Activated B cell treated with CpG ODN at 0.5 μM for 24 hours (primary cell): ENCODE results near the gene NR6A1. TPM values are rescaled to one million over a fixed set of nuclear protein-coding genes. Genes with fewer than 3 reads are reported as not detected.

Experiments used
- ATAC-seq: fragments of 200-7000 bp; cut with Tn5 transposase; one replicate; pipeline ENCODE4 v1.10.0; 2021; ENCODE audit warnings: low read depth, mild to moderate bottlenecking, moderate library complexity
- CTCF ChIA-PET: fragments of 350-600 bp; sonication (Branson Sonifier 250); formaldehyde crosslinking; loops from one replicate; lab custom pipeline; 2021; ENCODE audit warnings: antibody characterized with exemption; lab: Charles Lee
- POLR2A ChIA-PET: fragments of 350-600 bp; sonication (Branson Sonifier 250); formaldehyde crosslinking; loops from one replicate; lab custom pipeline; 2021; ENCODE audit warnings: antibody characterized with exemption; lab: Charles Lee
- DNase-seq: peaks from one replicate; pipeline ENCODE4 v3.0.0; 2022
- H3K27ac Mint-ChIP-seq: one replicate; pipeline ENCODE4 v1.8.0; 2020; ENCODE audit warnings: mixed read lengths
- H3K27me3 Mint-ChIP-seq: one replicate; pipeline ENCODE4 v1.8.0; 2021; ENCODE audit warnings: mixed read lengths
- H3K36me3 Mint-ChIP-seq: one replicate; pipeline ENCODE4 v1.8.0; 2021; ENCODE audit warnings: low read depth, mixed read lengths
- H3K4me1 Mint-ChIP-seq: one replicate; pipeline ENCODE4 v1.8.0; 2021; ENCODE audit warnings: mixed read lengths
- H3K4me3 Mint-ChIP-seq: one replicate; pipeline ENCODE4 v1.8.0; 2020; ENCODE audit warnings: mild to moderate bottlenecking, mixed read lengths
- H3K9me3 Mint-ChIP-seq: one replicate; pipeline ENCODE4 v1.8.0; 2020; ENCODE audit warnings: mixed read lengths
- intact Hi-C: fragments of 100-400 bp; cut with micrococcal nuclease; formaldehyde crosslinking; loops from one replicate; pipeline ENCODE4 v1.15.1; 2024
- total RNA-seq: library from RNA; stranded (reverse); gene quantifications from 2 replicates; pipeline ENCODE4 v1.2.3, GENCODE V29; 2022
- TF ChIP-seq, protein P1 (sequence below): fragments of 200-600 bp; IDR thresholded peaks from one replicate; pipeline ENCODE4 v1.8.0; 2022; ENCODE audit warnings: antibody characterized with exemption, mild to moderate bottlenecking

Gene NR6A1
- total RNA-seq, 1 donor from 2014 or later, result 3.1 TPM

DNA sequence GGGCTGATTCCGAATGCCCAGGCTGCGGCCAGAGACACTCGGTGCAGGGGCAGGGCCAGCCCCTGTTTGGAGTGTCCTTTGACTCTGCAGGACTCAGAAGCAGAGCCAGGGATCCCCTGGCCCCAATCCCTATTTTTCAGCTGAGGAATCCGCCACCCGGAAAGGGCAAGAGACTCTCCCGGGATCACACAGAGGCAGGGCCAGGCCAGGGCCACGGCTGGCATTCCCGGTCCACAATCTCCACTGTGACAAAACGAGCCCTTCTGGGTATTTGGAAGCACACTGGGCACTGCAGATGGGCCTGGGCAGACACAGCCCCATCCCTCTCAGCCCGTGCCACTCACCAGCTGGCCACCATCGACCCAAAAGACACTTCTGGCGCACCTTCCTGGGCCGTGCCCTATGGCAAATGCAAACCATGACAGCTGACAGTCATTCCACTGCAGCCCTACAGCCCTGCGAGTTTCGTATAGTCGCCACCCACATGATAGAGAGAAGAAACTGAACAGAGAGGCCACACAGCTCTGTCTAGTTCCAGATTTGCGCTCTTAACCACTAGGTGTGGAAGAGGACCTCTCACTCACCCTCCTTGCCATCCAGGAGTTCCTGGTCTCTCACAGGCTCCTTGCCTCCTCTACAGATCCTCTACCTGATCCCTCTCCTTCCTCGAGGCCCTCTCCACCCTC, 277.2 kb downstream of the NR6A1 start:
- peaks cover 9% of the 10 kb centered on the region for H3K27me3 Mint-ChIP-seq
- ChIA-PET POLR2A (no interaction called here), CTCF (no interaction called here)
- no peaks in the 10 kb centered on the region for H3K9me3 Mint-ChIP-seq
- peaks cover 7% of the 10 kb centered on the region for H3K4me1 Mint-ChIP-seq
- H3K27ac Mint-ChIP-seq, result no peak overlapping the region
- H3K4me3 Mint-ChIP-seq, result no peak overlapping the region
- no peaks in the 10 kb centered on the region for H3K36me3 Mint-ChIP-seq
- TF ChIP-seq, protein P1, sequence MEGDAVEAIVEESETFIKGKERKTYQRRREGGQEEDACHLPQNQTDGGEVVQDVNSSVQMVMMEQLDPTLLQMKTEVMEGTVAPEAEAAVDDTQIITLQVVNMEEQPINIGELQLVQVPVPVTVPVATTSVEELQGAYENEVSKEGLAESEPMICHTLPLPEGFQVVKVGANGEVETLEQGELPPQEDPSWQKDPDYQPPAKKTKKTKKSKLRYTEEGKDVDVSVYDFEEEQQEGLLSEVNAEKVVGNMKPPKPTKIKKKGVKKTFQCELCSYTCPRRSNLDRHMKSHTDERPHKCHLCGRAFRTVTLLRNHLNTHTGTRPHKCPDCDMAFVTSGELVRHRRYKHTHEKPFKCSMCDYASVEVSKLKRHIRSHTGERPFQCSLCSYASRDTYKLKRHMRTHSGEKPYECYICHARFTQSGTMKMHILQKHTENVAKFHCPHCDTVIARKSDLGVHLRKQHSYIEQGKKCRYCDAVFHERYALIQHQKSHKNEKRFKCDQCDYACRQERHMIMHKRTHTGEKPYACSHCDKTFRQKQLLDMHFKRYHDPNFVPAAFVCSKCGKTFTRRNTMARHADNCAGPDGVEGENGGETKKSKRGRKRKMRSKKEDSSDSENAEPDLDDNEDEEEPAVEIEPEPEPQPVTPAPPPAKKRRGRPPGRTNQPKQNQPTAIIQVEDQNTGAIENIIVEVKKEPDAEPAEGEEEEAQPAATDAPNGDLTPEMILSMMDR, result no peak
- ATAC-seq (no peak), DNase-seq (no peak)
- intact Hi-C loops, result no loop called here

DNA sequence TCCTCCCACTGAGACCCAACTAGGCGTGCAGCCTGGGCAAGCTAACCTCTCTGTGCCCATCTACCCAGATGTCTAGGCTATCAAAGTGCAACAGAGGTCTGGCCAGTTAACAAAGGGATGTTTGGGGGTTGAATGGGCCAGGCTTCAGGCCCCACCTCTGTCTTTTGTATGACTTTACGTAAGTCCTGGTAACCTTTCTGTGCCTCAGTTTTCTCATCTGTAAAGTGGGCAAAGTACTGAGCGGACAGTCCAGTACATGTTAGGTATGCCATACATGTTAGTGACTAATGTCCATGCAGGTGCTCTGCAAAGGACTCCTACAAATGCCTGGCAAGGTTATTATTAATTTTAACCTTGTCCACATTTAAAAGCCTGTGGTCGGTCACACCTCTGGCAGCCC, 277.9 kb downstream of the NR6A1 start:
- TF ChIP-seq, protein P1, result no peak
- no peak overlapping the region for H3K4me3 Mint-ChIP-seq
- intact Hi-C loops, result no loop called here

DNA sequence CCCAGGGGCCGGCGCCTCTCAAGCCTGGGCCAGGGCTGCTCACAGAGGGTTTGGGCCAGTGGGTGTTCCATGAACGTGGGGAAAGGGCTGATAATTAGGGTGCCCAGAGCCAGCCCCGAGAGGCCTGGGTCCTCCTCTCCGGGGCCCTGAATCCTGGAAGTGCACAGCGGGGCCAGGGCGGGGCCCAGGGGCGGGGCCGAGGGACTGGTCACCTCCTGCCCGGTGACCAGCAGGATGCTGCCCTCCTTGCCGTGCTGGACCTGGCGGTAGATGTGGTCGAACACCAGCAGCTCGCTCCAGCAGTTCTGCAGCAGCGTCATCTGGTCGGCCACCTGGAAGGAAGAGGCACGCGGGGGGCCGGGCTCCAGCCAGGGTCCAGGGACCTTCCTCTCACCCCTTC, 278.3 kb downstream of the NR6A1 start:
- ChIA-PET POLR2A (no interaction called here), CTCF (no interaction called here)
- no peak overlapping the region for H3K27ac Mint-ChIP-seq
- H3K36me3 Mint-ChIP-seq, result no peaks in the 10 kb centered on the region
- H3K4me3 Mint-ChIP-seq, result no peak overlapping the region
- ATAC-seq, result no peak
- peaks cover 14% of the 10 kb centered on the region for H3K27me3 Mint-ChIP-seq
- peaks cover 7% of the 10 kb centered on the region for H3K4me1 Mint-ChIP-seq
- intact Hi-C loops, result no loop called here
- DNase-seq, result no peak
- no peaks in the 10 kb centered on the region for H3K9me3 Mint-ChIP-seq
- TF ChIP-seq, protein P1, result no peak

More for the DNA sequence above, 277.9 kb downstream of the NR6A1 start:
- Mint-ChIP-seq H3K9me3 (no peaks in the 10 kb centered on the region), H3K36me3 (no peaks in the 10 kb centered on the region), H3K4me1 (peaks cover 7% of the 10 kb centered on the region), H3K27ac (no peak overlapping the region), H3K27me3 (peaks cover 13% of the 10 kb centered on the region)
- ATAC-seq (no peak), DNase-seq (no peak)
- ChIA-PET CTCF (no interaction called here), POLR2A (no interaction called here)

DNA sequence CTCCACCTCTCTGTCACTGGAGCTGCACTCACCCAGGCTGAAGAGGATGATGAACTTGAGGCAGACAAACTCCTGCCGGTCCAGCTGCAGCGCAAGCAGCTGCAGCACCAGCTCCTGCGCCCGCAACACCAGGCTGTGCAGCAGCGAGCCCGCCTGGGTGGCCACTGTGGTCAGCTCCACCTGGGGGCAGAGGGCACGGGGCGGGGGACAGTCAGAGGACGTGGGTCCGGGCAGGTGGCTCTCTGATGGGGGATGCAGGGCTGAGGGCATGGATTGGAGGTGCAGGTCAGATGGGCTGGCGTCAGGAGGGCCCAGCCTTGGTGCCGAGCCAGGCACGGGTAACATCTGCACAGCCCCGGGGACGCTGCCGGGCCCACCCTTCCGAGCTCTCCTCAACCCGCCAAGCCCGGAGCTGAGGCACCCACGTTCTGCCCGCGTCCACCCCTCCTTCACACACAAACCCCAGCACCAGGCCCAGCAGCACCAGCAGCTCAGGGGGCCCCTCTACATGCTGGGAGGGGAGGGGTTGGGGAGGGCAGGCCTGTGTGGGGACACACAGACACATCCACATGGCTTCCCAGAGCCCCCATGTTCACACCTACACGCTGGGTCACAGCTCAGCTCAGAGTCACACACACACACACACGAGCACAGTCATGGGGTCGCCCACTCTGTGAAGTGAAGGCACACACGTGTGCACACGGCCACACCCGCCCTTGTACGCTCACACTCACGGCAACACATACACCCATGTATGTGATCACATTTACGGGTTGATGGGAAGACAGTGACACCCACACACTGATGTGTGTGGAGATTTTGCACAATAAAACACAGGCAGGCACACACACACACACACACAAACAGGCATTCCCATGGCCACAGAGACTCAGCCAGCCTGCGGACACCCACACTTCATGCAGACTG, 279.8 kb downstream of the NR6A1 start:
- POLR2A ChIA-PET, result no interaction called here
- CTCF ChIA-PET, result no interaction called here
- Mint-ChIP-seq H3K36me3 (no peaks in the 10 kb centered on the region), H3K27ac (no peak overlapping the region), H3K4me3 (no peak overlapping the region), H3K9me3 (no peaks in the 10 kb centered on the region), H3K4me1 (peaks cover 6% of the 10 kb centered on the region), H3K27me3 (peaks cover 14% of the 10 kb centered on the region)
- TF ChIP-seq, protein P1, result no peak
- DNase-seq (no peak), ATAC-seq (no peak)
- intact Hi-C loops, result no loop called here

DNA sequence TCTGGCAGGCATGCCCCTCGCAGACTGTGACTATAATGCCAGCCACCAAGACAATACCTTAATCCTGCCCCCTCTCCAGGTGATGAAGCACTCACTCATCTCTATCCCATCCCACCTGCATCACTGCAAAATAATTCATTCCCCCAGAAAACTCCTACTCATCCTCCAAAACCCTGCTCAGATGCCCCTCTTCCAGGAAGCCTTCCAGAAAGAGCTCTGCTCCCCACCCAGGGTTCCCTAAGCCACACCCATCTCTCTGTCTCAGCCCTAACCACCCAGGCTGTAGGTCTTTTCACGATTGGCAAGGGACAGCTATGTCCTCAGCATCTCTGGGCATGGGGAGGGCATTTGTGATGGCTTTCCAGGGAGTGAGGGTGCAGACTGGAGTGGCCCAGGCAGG, 281.1 kb downstream of the NR6A1 start:
- ATAC-seq, result no peak

More for the DNA sequence above, 281.1 kb downstream of the NR6A1 start:
- ChIA-PET POLR2A (no interaction called here), CTCF (no interaction called here)
- intact Hi-C loops, result no loop called here
- no peak for DNase-seq
- TF ChIP-seq, protein P1, result no peak
- Mint-ChIP-seq H3K27ac (no peak overlapping the region), H3K27me3 (peaks cover 18% of the 10 kb centered on the region), H3K9me3 (no peaks in the 10 kb centered on the region), H3K36me3 (no peaks in the 10 kb centered on the region), H3K4me1 (no peaks in the 10 kb centered on the region), H3K4me3 (no peak overlapping the region)
